GM12878 (cell line): Measurements from ENCODE around the gene CHSY3.

Experiments used
- ELK1 ChIP-seq: IDR thresholded peaks from 2 replicates; pipeline ENCODE4 v1.6.1; 2012; ENCODE audit warnings: low read depth, low read length, improper control_type of control experiment
- NR2C1 ChIP-seq: fragments of 450-650 bp; IDR thresholded peaks from 2 replicates; pipeline ENCODE4 v1.6.1; 2017; ENCODE audit warnings: antibody characterized with exemption, mild to moderate bottlenecking, moderate library complexity
- ZNF217 ChIP-seq: fragments of 450-650 bp; IDR thresholded peaks from 2 replicates; pipeline ENCODE4 v1.6.1; 2017; ENCODE audit warnings: antibody characterized with exemption, mild to moderate bottlenecking
- ZNF274 ChIP-seq: IDR thresholded peaks from one replicate; pipeline ENCODE4 v1.8.0; 2011; ENCODE audit not compliant: insufficient read length, insufficient read depth

GRCh38 chr5:129938077-129938476 lies 33.8 kb downstream of the CHSY3 start:
- no peak for TF ChIP-seq ZNF274
- TF ChIP-seq NR2C1, result no peak
- TF ChIP-seq ZNF217, result no peak
- TF ChIP-seq ELK1, result no peak
